IPS DF 6.9 (cell line): ENCODE data around the gene GPATCH2.

ENCODE experiments used
- DNase-seq: peaks from one replicate; pipeline ENCODE4 v3.0.0-alpha.2; 2013; ENCODE audit warnings: low read depth, low spot score
- H3K27ac ChIP-seq: one replicate; pipeline ENCODE4 v1.5.1; 2013; ENCODE audit warnings: low read length, control low read depth
- H3K27me3 ChIP-seq: 2 replicates; pipeline ENCODE4 v1.6.1; 2013; ENCODE audit warnings: mild to moderate bottlenecking, low read length; ENCODE audit not compliant: control insufficient read depth, insufficient read depth
- H3K36me3 ChIP-seq: 2 replicates; pipeline ENCODE4 v1.6.1; 2013; ENCODE audit warnings: low read length; ENCODE audit not compliant: control insufficient read depth, insufficient read depth
- H3K4me1 ChIP-seq: 2 replicates; pipeline ENCODE4 v1.6.1; 2013; ENCODE audit warnings: low read length; ENCODE audit not compliant: control insufficient read depth, insufficient read depth
- H3K4me3 ChIP-seq: 2 replicates; pipeline ENCODE4 v1.5.1; 2013; ENCODE audit warnings: mild to moderate bottlenecking, low read length
- H3K9me3 ChIP-seq: 2 replicates; pipeline ENCODE4 v1.6.1; 2013; ENCODE audit warnings: low read length, inconsistent platforms; ENCODE audit not compliant: control insufficient read depth, insufficient read depth
- WGBS: extraction: QIAGEN DNeasy Blood & Tissue Kit; methylation state at CpG from one replicate; pipeline ENCODE4 v1.1.7; 2013; ENCODE audit warnings: mixed read lengths, missing lambda C conversion rate; ENCODE audit not compliant: insufficient read length, insufficient coverage; 5-methylcytosine and 5-hydroxymethylcytosine counted together

The GPATCH2 gene

GRCh38 chr1:217493290-217493689 is 137.6 kb downstream of the GPATCH2 start:
- no peak for DNase-seq
- Histone ChIP-seq H3K36me3 (no peaks in the 10 kb centered on the region), H3K27ac (no peak overlapping the region), H3K27me3 (no peaks in the 10 kb centered on the region), H3K4me1 (no peaks in the 10 kb centered on the region; the same call in 1 of the 2 replicates), H3K4me3 (no peak overlapping the region), H3K9me3 (no peaks in the 10 kb centered on the region)
- no CpG with 5 or more reads among the region's 1 CpG for WGBS

- no peaks in the 10 kb centered on the region for H3K36me3 ChIP-seq
- H3K27ac ChIP-seq, result no peak overlapping the region
- no peaks in the 10 kb centered on the region for H3K9me3 ChIP-seq
- DNase-seq, result no peak
- no peaks in the 10 kb centered on the region for H3K4me1 ChIP-seq
- H3K27me3 ChIP-seq, result no peaks in the 10 kb centered on the region
- H3K4me3 ChIP-seq, result no peak overlapping the region
These were observed 146.0 kb downstream of the GPATCH2 start for GRCh38 chr1:217484871-217485270.

GRCh38 chr1:217482356-217483102 is 148.4 kb downstream of the GPATCH2 start:
- DNase-seq, result no peak

GRCh38 chr1:217478450-217478849 is 152.4 kb downstream of the GPATCH2 start:
- Histone ChIP-seq H3K36me3 (no peaks in the 10 kb centered on the region), H3K4me1 (no peaks in the 10 kb centered on the region), H3K27ac (no peak overlapping the region), H3K9me3 (no peaks in the 10 kb centered on the region), H3K27me3 (no peaks in the 10 kb centered on the region), H3K4me3 (no peak overlapping the region)
- no peak for DNase-seq

More at GRCh38 chr1:217482356-217483102, 148.4 kb downstream of the GPATCH2 start:
- Histone ChIP-seq H3K27me3 (no peaks in the 10 kb centered on the region), H3K4me3 (no peak overlapping the region), H3K9me3 (no peaks in the 10 kb centered on the region), H3K4me1 (no peaks in the 10 kb centered on the region), H3K36me3 (no peaks in the 10 kb centered on the region), H3K27ac (no peak overlapping the region)
- WGBS, result no CpG with 5 or more reads among the region's 3 CpGs

- H3K4me3 ChIP-seq, result no peak overlapping the region
- DNase-seq, result no peak
- WGBS, result no CpG with 5 or more reads among the region's 1 CpG
- H3K27me3 ChIP-seq, result no peaks in the 10 kb centered on the region
- H3K36me3 ChIP-seq, result no peaks in the 10 kb centered on the region
- no peaks in the 10 kb centered on the region for H3K9me3 ChIP-seq
- H3K4me1 ChIP-seq, result no peaks in the 10 kb centered on the region
- no peak overlapping the region for H3K27ac ChIP-seq
These were observed 158.0 kb downstream of the GPATCH2 start for GRCh38 chr1:217472915-217473314.

GRCh38 chr1:217471403-217471802 is 159.5 kb downstream of the GPATCH2 start:
- Histone ChIP-seq H3K4me1 (no peaks in the 10 kb centered on the region), H3K9me3 (no peaks in the 10 kb centered on the region), H3K27me3 (no peaks in the 10 kb centered on the region), H3K4me3 (no peak overlapping the region), H3K36me3 (no peaks in the 10 kb centered on the region), H3K27ac (no peak overlapping the region)
- DNase-seq, result no peak
- no CpG with 5 or more reads among the region's 1 CpG for WGBS

GRCh38 chr1:217469983-217470382 is 160.9 kb downstream of the GPATCH2 start:
- no CpG with 5 or more reads among the region's 1 CpG for WGBS
- Histone ChIP-seq H3K4me3 (no peak overlapping the region), H3K9me3 (no peaks in the 10 kb centered on the region), H3K27ac (no peak overlapping the region), H3K36me3 (no peaks in the 10 kb centered on the region), H3K4me1 (no peaks in the 10 kb centered on the region), H3K27me3 (no peaks in the 10 kb centered on the region)
- no peak for DNase-seq

GRCh38 chr1:217465102-217465501 is 165.8 kb downstream of the GPATCH2 start:
- Histone ChIP-seq H3K27me3 (no peaks in the 10 kb centered on the region), H3K9me3 (no peaks in the 10 kb centered on the region), H3K4me1 (no peaks in the 10 kb centered on the region), H3K4me3 (no peak overlapping the region), H3K27ac (no peak overlapping the region), H3K36me3 (no peaks in the 10 kb centered on the region)
- 100% methylated on average over 1 of the region's 1 CpG for WGBS
- DNase-seq, result no peak

GRCh38 chr1:217462666-217463065 is 168.2 kb downstream of the GPATCH2 start:
- Histone ChIP-seq H3K4me3 (no peak overlapping the region), H3K36me3 (no peaks in the 10 kb centered on the region), H3K9me3 (no peaks in the 10 kb centered on the region), H3K27me3 (no peaks in the 10 kb centered on the region), H3K27ac (no peak overlapping the region), H3K4me1 (no peaks in the 10 kb centered on the region)
- no peak for DNase-seq
- WGBS, result no CpG with 5 or more reads among the region's 1 CpG

GRCh38 chr1:217462159-217462558 is 168.7 kb downstream of the GPATCH2 start:
- H3K27ac ChIP-seq, result no peak overlapping the region
- no CpG with 5 or more reads among the region's 2 CpGs for WGBS
- no peak for DNase-seq

GRCh38 chr1:217457016-217457415 is 173.9 kb downstream of the GPATCH2 start:
- no CpG with 5 or more reads among the region's 2 CpGs for WGBS

More at GRCh38 chr1:217462159-217462558, 168.7 kb downstream of the GPATCH2 start:
- H3K27me3 ChIP-seq, result no peaks in the 10 kb centered on the region
- no peak overlapping the region for H3K4me3 ChIP-seq
- no peaks in the 10 kb centered on the region for H3K9me3 ChIP-seq
- H3K36me3 ChIP-seq, result no peaks in the 10 kb centered on the region
- no peaks in the 10 kb centered on the region for H3K4me1 ChIP-seq

More at GRCh38 chr1:217457016-217457415, 173.9 kb downstream of the GPATCH2 start:
- no peak for DNase-seq
- Histone ChIP-seq H3K4me3 (no peak overlapping the region), H3K27ac (no peak overlapping the region), H3K27me3 (no peaks in the 10 kb centered on the region), H3K4me1 (no peaks in the 10 kb centered on the region), H3K9me3 (no peaks in the 10 kb centered on the region), H3K36me3 (no peaks in the 10 kb centered on the region)
